Astrocyte (in vitro differentiated cells and primary cell): ENCODE data around the gene COL23A1.

ENCODE experiments used
- EZH2 ChIP-seq: IDR thresholded peaks from 2 replicates; pipeline ENCODE4 v1.6.1; 2012; ENCODE audit warnings: mild to moderate bottlenecking, low read length, inconsistent platforms; ENCODE audit not compliant: insufficient read depth
- TF ChIP-seq, protein P1 (sequence below): IDR thresholded peaks from 2 replicates; pipeline ENCODE4 v1.5.1; 2011; ENCODE audit warnings: low read depth, mild to moderate bottlenecking, inconsistent platforms, low read length, moderate library complexity; ENCODE audit not compliant: insufficient read depth

DNA sequence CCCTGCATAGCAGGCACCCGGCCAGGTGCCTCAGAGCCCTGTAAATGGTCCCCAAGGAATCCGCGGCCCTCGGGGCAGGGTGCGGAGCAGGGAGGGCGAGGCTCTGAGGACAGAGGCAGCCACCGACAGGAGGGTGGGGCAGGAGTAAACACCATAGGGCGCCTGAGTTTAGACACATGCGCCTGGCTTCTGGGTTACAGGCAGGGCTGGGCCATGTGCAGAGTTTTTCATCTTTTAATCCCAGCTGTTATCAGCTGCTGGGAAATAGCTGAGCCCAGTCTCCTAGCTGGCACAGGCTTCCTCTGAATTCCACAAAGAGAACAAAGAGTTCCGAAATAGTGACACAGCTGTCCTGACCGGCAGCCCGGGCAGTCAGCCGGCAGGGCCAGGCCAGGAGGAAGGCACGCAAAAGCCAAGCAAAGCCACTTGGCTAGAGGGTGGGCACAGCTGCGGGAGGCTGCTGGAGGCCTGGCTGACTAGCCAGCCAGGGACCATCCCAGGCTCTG lies 258.6 kb downstream of the COL23A1 start:
- TF ChIP-seq, protein P1, sequence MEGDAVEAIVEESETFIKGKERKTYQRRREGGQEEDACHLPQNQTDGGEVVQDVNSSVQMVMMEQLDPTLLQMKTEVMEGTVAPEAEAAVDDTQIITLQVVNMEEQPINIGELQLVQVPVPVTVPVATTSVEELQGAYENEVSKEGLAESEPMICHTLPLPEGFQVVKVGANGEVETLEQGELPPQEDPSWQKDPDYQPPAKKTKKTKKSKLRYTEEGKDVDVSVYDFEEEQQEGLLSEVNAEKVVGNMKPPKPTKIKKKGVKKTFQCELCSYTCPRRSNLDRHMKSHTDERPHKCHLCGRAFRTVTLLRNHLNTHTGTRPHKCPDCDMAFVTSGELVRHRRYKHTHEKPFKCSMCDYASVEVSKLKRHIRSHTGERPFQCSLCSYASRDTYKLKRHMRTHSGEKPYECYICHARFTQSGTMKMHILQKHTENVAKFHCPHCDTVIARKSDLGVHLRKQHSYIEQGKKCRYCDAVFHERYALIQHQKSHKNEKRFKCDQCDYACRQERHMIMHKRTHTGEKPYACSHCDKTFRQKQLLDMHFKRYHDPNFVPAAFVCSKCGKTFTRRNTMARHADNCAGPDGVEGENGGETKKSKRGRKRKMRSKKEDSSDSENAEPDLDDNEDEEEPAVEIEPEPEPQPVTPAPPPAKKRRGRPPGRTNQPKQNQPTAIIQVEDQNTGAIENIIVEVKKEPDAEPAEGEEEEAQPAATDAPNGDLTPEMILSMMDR, result no peak
- TF ChIP-seq EZH2, result no peak
